Osteocyte (in vitro differentiated cells): ENCODE measurements around the gene ATP2C2. TPM values are rescaled to one million over a fixed set of nuclear protein-coding genes. Genes with fewer than 3 reads are reported as not detected.

Source experiments
- DNase-seq: peaks from one replicate; pipeline ENCODE4 v3.0.0; 2021; ENCODE audit warnings: mixed read lengths; ENCODE audit not compliant: unreplicated experiment; ENCODE audit errors: extremely low spot score
- H3K27ac Mint-ChIP-seq: one replicate; pipeline ENCODE4 v1.8.0; 2021; ENCODE audit warnings: mild to moderate bottlenecking, mixed read lengths; ENCODE audit not compliant: unreplicated experiment
- H3K27me3 Mint-ChIP-seq: one replicate; pipeline ENCODE4 v1.8.0; 2021; ENCODE audit warnings: mixed read lengths; ENCODE audit not compliant: unreplicated experiment
- H3K36me3 Mint-ChIP-seq: one replicate; pipeline ENCODE4 v1.8.0; 2021; ENCODE audit warnings: mixed read lengths; ENCODE audit not compliant: unreplicated experiment
- H3K4me1 Mint-ChIP-seq: one replicate; pipeline ENCODE4 v1.8.0; 2021; ENCODE audit warnings: mixed read lengths; ENCODE audit not compliant: unreplicated experiment
- H3K4me3 Mint-ChIP-seq: one replicate; pipeline ENCODE4 v1.8.0; 2021; ENCODE audit warnings: mild to moderate bottlenecking, moderate library complexity, mixed read lengths; ENCODE audit not compliant: unreplicated experiment
- H3K9me3 Mint-ChIP-seq: one replicate; pipeline ENCODE4 v1.8.0; 2021; ENCODE audit warnings: mixed read lengths; ENCODE audit not compliant: unreplicated experiment
- CTCF ChIP-seq: fragments of 200-600 bp; sonication (generic); IDR thresholded peaks from 2 replicates; pipeline ENCODE4 v1.5.0; 2021; ENCODE audit warnings: antibody characterized with exemption, mild to moderate bottlenecking, moderate library complexity
- total RNA-seq: library from RNA; stranded (reverse); gene quantifications from 2 replicates; pipeline ENCODE4 v1.2.1, GENCODE V29; 2021

Gene ATP2C2
- total RNA-seq, 1 donor from 2014 or later, result not detected

GRCh38 chr16:84378567-84378966, 10.2 kb downstream of the ATP2C2 start:
- Mint-ChIP-seq H3K9me3 (no peaks in the 10 kb centered on the region), H3K36me3 (no peaks in the 10 kb centered on the region), H3K4me1 (no peaks in the 10 kb centered on the region), H3K27me3 (peaks cover 46% of the 10 kb centered on the region), H3K4me3 (no peak overlapping the region), H3K27ac (no peak overlapping the region)
- no peak for TF ChIP-seq CTCF
- no peak for DNase-seq

- H3K27ac Mint-ChIP-seq, result no peak overlapping the region
These were observed 10.8 kb downstream of the ATP2C2 start for GRCh38 chr16:84379008-84379708.

GRCh38 chr16:84379709-84380362, 11.5 kb downstream of the ATP2C2 start:
- no peaks in the 10 kb centered on the region for H3K4me1 Mint-ChIP-seq
- no peaks in the 10 kb centered on the region for H3K9me3 Mint-ChIP-seq
- H3K4me3 Mint-ChIP-seq, result no peak overlapping the region
- H3K27me3 Mint-ChIP-seq, result peaks cover 38% of the 10 kb centered on the region
- H3K36me3 Mint-ChIP-seq, result no peaks in the 10 kb centered on the region
- DNase-seq, result no peak
- TF ChIP-seq CTCF, result no peak
- no peak overlapping the region for H3K27ac Mint-ChIP-seq

More at GRCh38 chr16:84379008-84379708, 10.8 kb downstream of the ATP2C2 start:
- Mint-ChIP-seq H3K27me3 (peaks cover 42% of the 10 kb centered on the region), H3K4me1 (no peaks in the 10 kb centered on the region), H3K36me3 (no peaks in the 10 kb centered on the region), H3K4me3 (no peak overlapping the region), H3K9me3 (no peaks in the 10 kb centered on the region)
- no peak for TF ChIP-seq CTCF
- no peak for DNase-seq

- Mint-ChIP-seq H3K4me3 (no peak overlapping the region), H3K4me1 (no peaks in the 10 kb centered on the region), H3K27me3 (peaks cover 39% of the 10 kb centered on the region), H3K27ac (no peak overlapping the region), H3K9me3 (no peaks in the 10 kb centered on the region), H3K36me3 (no peaks in the 10 kb centered on the region)
- no peak for DNase-seq
- TF ChIP-seq CTCF, result no peak
These were observed 12.1 kb downstream of the ATP2C2 start for GRCh38 chr16:84380405-84380804.

- TF ChIP-seq CTCF, result no peak
- Mint-ChIP-seq H3K4me3 (no peak overlapping the region), H3K27ac (no peak overlapping the region), H3K9me3 (no peaks in the 10 kb centered on the region), H3K4me1 (no peaks in the 10 kb centered on the region), H3K36me3 (no peaks in the 10 kb centered on the region), H3K27me3 (peaks cover 23% of the 10 kb centered on the region)
- no peak for DNase-seq
These were observed 14.1 kb downstream of the ATP2C2 start for GRCh38 chr16:84382396-84382795.
